IPS DF 4.7 (cell line): ENCODE measurements around the gene CCDC150.
"Not testable (repeated sequence)": the region's sequence is repeated elsewhere in the genome, so short reads cannot be mapped to it uniquely, and the experiment has no call there.

Experiments
- DNase-seq: peaks from one replicate; pipeline ENCODE4 v3.0.0-alpha.2; 2013; ENCODE audit warnings: low spot score; ENCODE audit errors: extremely low read depth

Gene CCDC150

GRCh38 chr2:196711625-196712024, 72.1 kb downstream of the CCDC150 start:
- DNase-seq = no peak

- no peak for DNase-seq
These were observed 73.4 kb downstream of the CCDC150 start for GRCh38 chr2:196712867-196713266.

DNA sequence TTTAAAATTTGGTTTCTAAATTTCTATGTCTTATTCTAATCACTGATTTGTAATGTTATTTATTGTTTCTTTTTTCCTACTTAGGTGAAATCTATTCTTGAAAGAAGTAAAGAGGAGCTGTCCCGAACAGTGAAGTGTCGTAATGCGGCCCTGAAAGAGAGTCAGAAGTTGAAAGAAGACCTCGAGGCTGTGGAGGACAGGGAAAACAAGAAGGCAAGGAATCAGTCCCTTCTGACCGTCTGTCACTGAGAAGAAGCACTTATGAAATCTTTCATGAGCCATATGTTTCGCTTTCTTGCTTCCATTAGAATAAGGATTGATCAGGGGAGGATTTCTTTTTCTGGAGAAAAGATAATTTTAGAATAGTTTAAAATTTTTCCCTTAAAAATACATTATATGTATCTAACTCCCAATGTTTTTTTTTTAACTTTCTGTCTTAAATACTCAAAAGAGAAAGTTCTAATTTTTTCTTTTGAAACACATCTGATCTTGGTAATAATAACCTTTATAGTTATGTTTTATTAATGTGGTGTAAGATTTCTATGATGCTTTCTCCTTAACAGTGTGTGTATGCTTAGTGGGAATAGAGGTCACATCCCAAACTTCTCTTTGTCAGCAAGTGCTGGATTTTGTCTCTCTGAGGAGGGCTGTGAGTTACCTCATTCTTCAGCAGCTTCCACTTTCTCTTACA, 79.0 kb downstream of the CCDC150 start:
- DNase-seq = no peak

GRCh38 chr2:196719110-196719872, 79.8 kb downstream of the CCDC150 start:
- no peak for DNase-seq

DNA sequence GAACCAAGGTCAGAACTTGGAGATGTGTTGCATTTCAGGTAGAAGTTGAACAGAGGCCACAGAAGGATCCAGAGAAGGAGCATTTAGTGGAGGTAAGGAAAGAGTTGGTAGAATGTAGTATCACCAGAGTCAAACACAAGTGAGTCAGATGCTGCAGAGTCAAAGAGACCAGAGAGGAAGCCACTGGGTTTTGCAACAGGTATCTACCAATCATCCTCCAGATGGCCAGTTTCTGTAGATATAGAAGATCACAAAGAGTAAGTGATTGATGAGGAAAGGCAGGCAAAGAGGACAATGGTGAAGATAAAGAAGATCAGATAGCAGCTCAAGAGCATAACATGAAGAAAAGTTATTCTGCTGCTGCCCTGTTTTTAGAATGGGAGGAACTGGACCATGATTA, 84.1 kb downstream of the CCDC150 start:
- DNase-seq = no peak

GRCh38 chr2:196725218-196725617, 85.7 kb downstream of the CCDC150 start:
- DNase-seq = no peak

- no peak for DNase-seq
These were observed 86.4 kb downstream of the CCDC150 start for GRCh38 chr2:196725882-196726281.

DNA sequence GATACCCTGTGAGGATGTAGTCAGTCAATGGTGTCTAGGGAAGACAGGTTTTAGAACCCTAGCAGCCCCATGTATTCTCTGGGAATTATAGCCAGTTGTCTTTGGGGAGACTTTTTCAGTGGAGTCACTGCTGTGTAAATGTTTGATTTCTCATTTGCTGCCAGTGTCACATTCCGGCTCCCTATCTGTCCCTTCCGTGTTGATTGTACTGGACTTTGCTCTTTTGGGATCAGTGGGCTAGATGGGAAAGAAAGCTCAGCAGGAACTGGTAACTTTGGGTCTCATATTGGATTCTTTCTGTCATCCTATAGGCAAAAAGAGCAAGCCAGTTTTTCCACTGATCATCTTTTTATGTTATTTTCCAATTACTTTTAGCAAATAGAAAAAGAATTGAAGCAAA, 89.9 kb downstream of the CCDC150 start:
- DNase-seq = no peak

GRCh38 chr2:196736646-196737045, 97.1 kb downstream of the CCDC150 start:
- not testable (repeated sequence) for DNase-seq

DNA sequence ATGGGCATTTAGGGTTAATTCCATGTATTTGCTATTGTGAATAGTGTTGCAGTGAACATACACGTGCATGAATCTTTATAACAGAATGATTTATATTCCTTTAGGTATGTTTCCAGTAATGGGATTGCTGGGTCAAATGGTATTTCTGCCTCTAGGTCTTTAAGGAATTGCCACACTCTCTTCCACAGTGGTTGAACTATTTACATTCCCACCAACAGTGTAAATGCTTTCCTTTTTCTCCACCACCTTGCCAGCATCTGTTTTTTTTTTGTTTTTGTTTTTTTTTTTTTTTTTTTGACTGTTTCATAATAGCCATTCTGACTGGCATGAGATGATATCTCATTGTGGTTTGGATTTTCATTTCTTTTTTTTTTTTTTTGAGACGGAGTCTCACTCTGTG, 97.5 kb downstream of the CCDC150 start:
- DNase-seq = no peak

DNA sequence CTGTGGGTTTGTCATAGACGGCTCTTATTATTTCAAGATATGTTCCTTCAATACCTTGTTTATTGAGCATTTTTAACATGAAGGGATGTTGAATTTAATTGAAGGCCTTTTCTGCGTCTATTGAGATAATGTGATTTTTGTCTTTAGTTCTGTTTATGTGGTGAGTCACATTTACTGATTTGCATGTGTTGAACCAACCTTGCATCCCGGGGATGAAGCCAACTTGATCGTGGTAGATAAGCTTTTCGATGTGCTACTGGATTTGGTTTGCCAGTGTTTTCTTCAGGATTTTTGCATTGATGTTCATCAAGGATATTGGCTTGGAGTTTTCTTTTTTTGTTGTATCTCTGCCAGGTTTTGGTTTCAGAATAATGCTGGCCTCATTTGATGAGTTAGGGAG, 99.5 kb downstream of the CCDC150 start:
- no peak for DNase-seq

GRCh38 chr2:196742216-196742615, 102.7 kb downstream of the CCDC150 start:
- DNase-seq = no peak

DNA sequence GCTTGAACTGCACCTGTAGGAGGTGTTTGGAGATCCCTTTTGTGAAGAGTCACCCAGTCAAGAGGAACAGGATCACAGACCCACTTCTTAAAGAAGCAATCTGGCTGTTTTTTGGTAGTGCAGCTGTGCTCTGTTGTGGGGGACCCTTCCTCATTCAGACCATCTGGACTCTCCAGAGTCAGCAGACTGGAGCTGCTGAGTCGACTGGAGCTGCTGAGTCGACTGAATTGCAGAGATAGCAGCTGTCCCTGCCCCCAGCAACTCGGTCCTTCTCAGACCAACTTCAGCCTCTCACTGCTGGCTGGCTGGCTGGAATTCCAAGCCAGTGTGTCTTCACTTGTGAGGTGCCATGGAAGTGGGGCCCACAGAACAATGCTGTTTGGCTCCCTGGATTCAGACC, 103.2 kb downstream of the CCDC150 start:
- no peak for DNase-seq

DNA sequence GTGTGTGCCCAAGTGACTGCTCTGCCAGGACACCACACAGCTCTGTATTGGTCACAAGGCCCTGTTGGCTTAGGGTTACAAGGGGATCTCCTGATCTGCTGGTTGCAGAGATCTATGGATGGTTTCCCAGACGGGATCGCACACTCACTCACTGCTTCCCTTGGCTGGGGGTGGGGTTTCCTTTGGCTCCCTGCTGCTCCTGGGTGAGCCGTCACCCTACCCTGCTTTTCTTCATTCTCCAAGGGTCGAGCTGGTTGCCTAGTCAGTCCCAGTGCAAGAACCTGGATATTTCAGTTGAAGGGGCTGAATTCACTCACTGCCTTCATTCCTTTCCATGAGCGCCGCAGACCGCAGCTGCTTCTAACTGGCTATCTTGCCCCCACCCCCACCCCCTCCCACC, 103.7 kb downstream of the CCDC150 start:
- DNase-seq = no peak

DNA sequence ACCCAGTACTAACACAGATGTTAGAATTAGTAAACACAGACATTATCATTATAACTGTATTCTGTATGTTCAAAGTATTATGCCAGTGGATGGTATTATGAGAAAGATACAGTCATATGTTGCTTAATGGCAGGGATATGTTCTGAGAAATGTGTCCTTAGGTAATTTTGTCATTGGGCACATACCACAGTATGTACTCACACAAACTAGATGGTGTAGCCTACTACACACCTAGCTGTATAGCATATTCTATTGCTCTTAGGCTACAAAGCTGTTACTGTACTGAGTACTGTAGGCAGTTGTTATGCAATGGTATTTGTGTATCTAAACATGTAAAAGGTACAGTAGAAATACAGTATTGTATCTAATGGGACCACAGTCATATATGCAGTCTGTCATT, 106.2 kb downstream of the CCDC150 start:
- no peak for DNase-seq

- no peak for DNase-seq
These were observed 107.9 kb downstream of the CCDC150 start for GRCh38 chr2:196747400-196747799.

DNA sequence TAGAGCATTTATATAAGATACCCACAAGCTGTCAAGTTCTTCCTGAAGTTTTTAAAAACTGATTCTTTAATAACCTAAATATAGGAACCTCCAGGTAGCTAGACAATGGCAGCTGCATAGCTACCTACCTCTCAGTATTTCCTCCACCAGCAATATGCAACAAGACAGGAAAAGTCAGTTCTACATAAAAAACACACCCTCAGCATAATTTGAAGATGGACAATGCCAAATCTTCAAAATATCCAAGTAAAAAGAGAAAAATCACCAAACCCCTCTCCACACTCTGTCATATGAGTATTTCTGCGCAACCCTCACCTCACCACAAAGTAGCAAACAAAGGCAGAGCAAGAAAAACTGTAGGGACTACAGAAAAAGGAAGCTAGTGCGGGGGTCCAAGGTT, 108.6 kb downstream of the CCDC150 start:
- DNase-seq = no peak

DNA sequence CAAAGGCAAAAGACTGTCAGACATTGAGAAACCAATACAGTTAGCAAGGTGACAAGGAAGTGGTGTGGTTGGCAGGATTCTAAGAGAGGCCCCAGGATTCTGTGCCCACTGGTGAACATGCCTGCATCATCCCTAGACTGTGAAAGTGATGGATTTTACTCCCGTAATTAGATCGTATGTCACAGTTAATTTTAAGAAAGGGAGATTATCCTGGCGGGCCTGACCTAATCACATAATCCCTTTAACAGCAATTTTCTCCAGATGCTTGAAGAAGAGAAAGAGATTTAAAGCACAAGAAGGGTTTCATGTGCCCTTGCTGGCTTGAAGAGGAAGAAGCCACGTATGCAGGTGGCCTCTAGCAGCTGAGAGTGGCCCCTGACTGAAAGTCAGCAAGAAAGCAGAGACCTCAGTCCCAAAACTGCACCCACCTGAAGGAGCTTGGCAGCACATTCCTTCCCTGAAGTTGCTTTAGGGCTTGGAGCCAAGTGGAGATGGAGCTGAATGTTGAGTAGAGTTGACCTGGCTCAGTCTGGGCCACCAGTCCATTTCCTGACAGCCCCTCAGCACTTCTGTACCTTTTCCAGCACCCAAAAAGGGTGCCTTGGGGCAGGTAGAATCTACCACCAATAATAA, 110.9 kb downstream of the CCDC150 start:
- DNase-seq = no peak

DNA sequence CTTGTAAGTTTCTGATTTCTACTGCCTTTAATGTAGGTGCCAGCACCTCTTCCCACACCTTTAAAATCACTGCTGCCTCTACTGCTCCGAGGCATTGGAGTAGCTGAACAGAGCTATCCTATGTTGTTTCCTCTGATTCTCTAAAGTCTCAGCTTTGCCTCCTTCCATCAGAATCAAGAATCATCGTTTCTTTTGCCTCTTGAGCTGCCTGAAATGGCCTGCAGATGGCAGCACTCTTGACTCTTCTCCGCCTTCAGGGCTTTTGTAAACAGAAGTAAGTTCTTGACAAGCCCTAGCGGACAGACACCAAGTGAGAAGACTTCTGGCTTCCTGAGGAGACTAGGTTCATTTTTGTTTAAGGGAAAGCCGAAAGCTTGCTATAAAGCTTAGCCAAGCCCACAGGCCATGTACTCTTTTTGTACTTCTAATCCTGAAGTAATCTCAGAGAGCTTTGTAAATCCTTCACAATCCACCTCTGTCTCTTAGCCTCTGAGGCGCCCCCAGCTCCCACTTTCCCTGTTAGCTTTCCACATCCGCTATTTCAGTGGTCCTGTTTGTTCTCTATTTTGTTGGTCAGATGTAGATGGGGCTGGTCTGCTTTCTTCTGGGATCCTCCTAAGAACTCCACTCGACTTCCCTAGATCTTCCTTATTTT, 111.6 kb downstream of the CCDC150 start:
- DNase-seq = peak; percentile 60

DNA sequence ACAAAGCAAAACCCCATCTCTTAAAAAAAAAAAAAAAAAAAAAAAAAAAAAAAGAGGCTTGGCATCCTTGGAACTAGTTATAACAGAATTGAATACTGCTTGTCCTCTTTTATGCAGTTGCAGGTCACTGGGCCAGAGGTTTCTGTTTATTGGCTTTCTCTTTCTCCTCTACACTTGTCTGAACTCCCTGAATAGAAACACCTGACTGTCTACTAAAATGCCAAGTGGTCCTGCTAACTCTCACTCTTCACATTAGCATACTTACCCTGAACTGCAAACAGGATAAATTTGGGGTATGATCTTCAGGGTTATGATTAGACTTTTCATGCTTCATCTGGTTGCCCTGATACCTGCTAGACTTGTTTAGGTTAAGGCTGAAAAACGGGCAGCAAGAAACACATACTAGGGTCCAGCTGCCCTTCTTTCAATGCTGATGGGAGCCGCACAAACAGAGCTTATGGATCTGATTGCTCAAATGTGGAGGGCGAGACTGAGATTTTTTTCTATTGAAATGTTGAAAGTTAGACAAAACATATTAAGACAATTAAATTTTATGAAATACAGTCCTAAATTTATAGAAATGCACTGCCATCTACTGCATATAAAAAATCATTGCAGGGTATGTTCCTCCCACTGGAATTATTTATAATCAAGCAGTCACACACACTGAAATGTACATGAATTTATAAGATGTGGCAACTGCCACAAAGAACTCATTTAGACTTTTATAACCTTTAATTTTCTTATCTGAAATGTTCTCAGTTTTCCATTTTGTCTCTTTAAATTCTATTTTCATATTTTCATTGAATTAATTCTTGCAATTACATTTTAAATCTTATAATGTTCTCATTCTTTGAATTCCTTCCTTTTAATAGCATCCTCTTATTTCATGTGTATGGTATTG, 119.2 kb downstream of the CCDC150 start:
- DNase-seq = no peak

DNA sequence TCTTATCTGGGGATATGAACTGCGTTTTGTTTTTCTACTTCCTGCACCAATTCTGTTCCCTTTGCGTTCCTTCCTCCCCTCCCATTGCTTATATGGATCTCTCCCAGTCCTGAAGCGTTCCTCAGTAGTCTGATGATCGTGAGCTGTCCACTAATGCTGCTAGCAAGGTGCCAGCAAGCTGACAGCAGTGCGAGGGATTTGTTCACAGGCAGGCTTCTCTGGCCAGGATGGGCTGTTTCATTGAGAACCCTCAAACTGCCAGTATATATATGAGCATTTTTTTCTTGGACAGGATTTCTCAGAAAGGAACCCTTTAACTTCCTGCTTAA, 119.8 kb downstream of the CCDC150 start:
- DNase-seq = no peak
